ENCODE results near the gene FMN2.

- no peak for TF ChIP-seq FOXS1 (CRISPR knock-in tag; IDR thresholded peaks at IDR 0.05)
- no peak for TF ChIP-seq CTCF (IDR thresholded peaks at IDR 0.05)
- no peak for TF ChIP-seq POLR2A (IDR thresholded peaks at IDR 0.05; ENCODE audit: low read length)
- no peak for TF ChIP-seq CHD2 (IDR thresholded peaks at IDR 0.05; ENCODE audit: low read length, partially characterized antibody)
- TF ChIP-seq RFX5 (IDR thresholded peaks at IDR 0.05) = no peak
- TF ChIP-seq E2F6 (IDR thresholded peaks at IDR 0.05; ENCODE audit: borderline replicate concordance, low read depth) = no peak
- no peak for TF ChIP-seq MAX (IDR thresholded peaks at IDR 0.05)
- TF ChIP-seq PHF8 (IDR thresholded peaks at IDR 0.05; ENCODE audit: borderline replicate concordance, low read depth) = no peak
- TF ChIP-seq MAFK (IDR thresholded peaks at IDR 0.05; ENCODE audit: partially characterized antibody) = peak; percentile 66
Measured at GRCh38 chr1:240423246-240423924, 331.7 kb downstream of the FMN2 start.
